Vagina (tissue), 2 donors: Measurements from ENCODE around the gene THADA.

ENCODE experiments used
- POLR2AphosphoS5 ChIP-seq, 2 donors: sonication (generic); formaldehyde crosslinking; IDR thresholded peaks; one replicate each; pipeline ENCODE4 v1.9.0; 2017; ENCODE audit warnings: antibody characterized with exemption in 2 of 2, mild to moderate bottlenecking in 2 of 2, low read depth in 1 of 2; ENCODE audit not compliant: insufficient read depth in 1 of 2
- TF ChIP-seq, protein P1 (sequence below), 3 experiments: fragments of 450-650 bp in 2 of 3; fragments of 200-600 bp in 1 of 3; sonication (generic) in 1 of 3; IDR thresholded peaks; one replicate each; pipeline ENCODE4 v1.5.1; 2017 to 2019; ENCODE audit warnings: antibody characterized with exemption in 3 of 3, mild to moderate bottlenecking in 2 of 3, moderate library complexity in 2 of 3

DNA sequence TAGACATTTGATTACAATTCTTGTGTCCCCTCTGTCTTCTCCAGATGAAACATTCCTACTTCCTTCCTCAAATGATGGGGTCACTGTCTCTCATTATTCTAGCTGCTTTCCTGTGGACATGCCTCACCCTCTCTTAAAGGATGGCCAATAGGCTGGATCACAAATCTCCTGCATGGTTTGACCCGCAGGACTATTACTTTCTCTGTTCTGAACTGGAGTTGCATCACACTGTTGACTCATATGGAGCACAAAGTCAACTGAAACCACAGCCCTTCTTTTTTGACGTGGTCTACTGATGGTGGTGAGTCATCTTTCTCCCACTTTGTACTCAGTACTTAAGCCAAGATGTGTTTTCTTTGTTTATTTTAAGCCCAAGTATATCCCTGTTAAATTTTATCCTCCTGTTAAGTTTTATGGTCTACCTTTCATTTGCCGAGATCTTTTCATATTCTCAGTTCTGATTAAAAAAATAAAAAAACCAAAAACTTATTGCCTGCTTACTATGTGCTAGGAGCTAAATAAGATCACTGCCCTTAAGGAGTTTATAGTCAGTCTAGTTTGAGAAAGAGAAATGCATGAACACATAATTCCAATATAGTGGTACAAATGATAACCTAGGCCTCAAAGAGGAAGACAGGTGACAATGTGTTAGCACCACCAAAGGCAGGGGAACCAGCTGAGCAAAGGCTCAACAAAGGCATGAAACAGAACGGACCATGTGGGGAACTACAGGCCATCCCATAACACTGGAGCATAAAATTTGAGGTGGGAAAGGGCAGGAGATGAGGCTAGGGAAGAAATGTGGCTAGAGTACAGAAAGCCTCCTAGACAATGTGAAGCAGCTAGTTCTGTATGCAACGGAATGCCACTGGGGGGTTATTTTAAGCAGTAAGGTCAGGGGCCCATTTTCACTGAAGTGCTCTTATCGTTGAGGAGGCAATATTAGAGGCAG lies 301.8 kb downstream of the THADA start:
- TF ChIP-seq, protein P1, sequence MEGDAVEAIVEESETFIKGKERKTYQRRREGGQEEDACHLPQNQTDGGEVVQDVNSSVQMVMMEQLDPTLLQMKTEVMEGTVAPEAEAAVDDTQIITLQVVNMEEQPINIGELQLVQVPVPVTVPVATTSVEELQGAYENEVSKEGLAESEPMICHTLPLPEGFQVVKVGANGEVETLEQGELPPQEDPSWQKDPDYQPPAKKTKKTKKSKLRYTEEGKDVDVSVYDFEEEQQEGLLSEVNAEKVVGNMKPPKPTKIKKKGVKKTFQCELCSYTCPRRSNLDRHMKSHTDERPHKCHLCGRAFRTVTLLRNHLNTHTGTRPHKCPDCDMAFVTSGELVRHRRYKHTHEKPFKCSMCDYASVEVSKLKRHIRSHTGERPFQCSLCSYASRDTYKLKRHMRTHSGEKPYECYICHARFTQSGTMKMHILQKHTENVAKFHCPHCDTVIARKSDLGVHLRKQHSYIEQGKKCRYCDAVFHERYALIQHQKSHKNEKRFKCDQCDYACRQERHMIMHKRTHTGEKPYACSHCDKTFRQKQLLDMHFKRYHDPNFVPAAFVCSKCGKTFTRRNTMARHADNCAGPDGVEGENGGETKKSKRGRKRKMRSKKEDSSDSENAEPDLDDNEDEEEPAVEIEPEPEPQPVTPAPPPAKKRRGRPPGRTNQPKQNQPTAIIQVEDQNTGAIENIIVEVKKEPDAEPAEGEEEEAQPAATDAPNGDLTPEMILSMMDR (IDR thresholded peaks at IDR 0.05): no peak
- TF ChIP-seq POLR2AphosphoS5 (IDR thresholded peaks at IDR 0.05; ENCODE audit: insufficient read depth in 1 of 2, low read depth in 1 of 2): peak; percentile 42 to 99
